ENCODE measurements around the gene CLDND2.

GRCh38 chr19:51357952-51358351, 10.9 kb downstream of the CLDND2 start:
- TF ChIP-seq POLR2A (IDR thresholded peaks at IDR 0.05), result no peak
- TF ChIP-seq CTCF (IDR thresholded peaks at IDR 0.05), result no peak

Data from tibial nerve (tissue), 3 donors.